HL-60 (cell line): ENCODE results near the gene BMX.

Experiments
- CTCF ChIP-seq: IDR thresholded peaks from one replicate; pipeline ENCODE4 v1.5.1; 2011; ENCODE audit warnings: low read length, control low read depth, inconsistent platforms; ENCODE audit not compliant: insufficient read depth
- POLR2AphosphoS5 ChIP-seq: IDR thresholded peaks from 2 replicates; pipeline ENCODE4 v1.6.1; 2012; ENCODE audit warnings: low read depth
- TF ChIP-seq, protein P1 (sequence below): IDR thresholded peaks from 2 replicates; pipeline ENCODE4 v1.6.1; 2012; ENCODE audit warnings: low read depth; ENCODE audit not compliant: insufficient replicate concordance

DNA sequence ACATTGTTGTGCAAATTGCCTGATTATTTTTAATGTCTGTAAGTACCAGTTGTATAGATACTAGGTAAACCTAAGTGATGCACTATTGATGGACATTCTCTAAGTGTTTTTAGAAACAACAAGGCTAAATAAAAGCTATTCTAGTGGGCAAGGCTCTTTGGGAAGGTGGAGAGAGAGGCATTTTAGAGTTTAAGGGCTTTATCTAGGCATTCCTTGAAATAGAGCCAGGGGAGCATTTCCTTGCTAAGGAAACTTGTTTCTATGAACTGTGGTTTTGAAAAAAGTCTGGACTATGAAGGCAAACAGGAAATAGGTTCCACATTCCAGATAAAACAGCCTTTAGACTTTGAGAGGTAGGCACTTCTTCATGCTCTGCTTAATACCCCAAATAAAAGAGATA lies 23.8 kb downstream of the BMX start:
- TF ChIP-seq CTCF (no peak), POLR2AphosphoS5 (no peak)
- TF ChIP-seq, protein P1, sequence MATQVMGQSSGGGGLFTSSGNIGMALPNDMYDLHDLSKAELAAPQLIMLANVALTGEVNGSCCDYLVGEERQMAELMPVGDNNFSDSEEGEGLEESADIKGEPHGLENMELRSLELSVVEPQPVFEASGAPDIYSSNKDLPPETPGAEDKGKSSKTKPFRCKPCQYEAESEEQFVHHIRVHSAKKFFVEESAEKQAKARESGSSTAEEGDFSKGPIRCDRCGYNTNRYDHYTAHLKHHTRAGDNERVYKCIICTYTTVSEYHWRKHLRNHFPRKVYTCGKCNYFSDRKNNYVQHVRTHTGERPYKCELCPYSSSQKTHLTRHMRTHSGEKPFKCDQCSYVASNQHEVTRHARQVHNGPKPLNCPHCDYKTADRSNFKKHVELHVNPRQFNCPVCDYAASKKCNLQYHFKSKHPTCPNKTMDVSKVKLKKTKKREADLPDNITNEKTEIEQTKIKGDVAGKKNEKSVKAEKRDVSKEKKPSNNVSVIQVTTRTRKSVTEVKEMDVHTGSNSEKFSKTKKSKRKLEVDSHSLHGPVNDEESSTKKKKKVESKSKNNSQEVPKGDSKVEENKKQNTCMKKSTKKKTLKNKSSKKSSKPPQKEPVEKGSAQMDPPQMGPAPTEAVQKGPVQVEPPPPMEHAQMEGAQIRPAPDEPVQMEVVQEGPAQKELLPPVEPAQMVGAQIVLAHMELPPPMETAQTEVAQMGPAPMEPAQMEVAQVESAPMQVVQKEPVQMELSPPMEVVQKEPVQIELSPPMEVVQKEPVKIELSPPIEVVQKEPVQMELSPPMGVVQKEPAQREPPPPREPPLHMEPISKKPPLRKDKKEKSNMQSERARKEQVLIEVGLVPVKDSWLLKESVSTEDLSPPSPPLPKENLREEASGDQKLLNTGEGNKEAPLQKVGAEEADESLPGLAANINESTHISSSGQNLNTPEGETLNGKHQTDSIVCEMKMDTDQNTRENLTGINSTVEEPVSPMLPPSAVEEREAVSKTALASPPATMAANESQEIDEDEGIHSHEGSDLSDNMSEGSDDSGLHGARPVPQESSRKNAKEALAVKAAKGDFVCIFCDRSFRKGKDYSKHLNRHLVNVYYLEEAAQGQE, result no peak
